Measurements from ENCODE around the gene RAB4B. TPM values are rescaled to one million over a fixed set of nuclear protein-coding genes. Genes with fewer than 3 reads are reported as not detected.

The RAB4B gene
- total and polyA plus RNA-seq, 5 donors from 2014 or later = 62.2 to 89.3 (median 79.6) TPM

Other genes with a start within 250 kb of the RAB4B start
- gene SHKBP1, start 201.4 kb upstream of the RAB4B start, total RNA-seq = 195 TPM
- 100 to 1,000 TPM; 120 to 172 (median 151) TPM for gene SHKBP1, start 201.4 kb upstream of the RAB4B start, polyA plus RNA-seq
- 115 TPM for gene LTBP4, start 176.9 kb upstream of the RAB4B start, total RNA-seq
- gene LTBP4, start 176.9 kb upstream of the RAB4B start, polyA plus RNA-seq = 10 to 100 TPM; 20.7 to 32.0 (median 26.7) TPM
- gene NUMBL, start 87.6 kb upstream of the RAB4B start, total RNA-seq = 10.4 TPM
- 1 to 10 TPM in 1 of 4 donors, under 1 TPM in 3; 0.17 to 1.3 (median 0.43) TPM for gene NUMBL, start 87.6 kb upstream of the RAB4B start, polyA plus RNA-seq
- 32.4 TPM for gene COQ8B, start 61.4 kb upstream of the RAB4B start, total RNA-seq
- 10 to 100 TPM; 10.6 to 15.0 (median 13.5) TPM for gene COQ8B, start 61.4 kb upstream of the RAB4B start, polyA plus RNA-seq
- gene ITPKC, start 61.1 kb upstream of the RAB4B start, total RNA-seq = 5.6 TPM
- gene ITPKC, start 61.1 kb upstream of the RAB4B start, polyA plus RNA-seq = 1 to 10 TPM; 2.2 to 4.8 (median 4.5) TPM
- 5.5 TPM for gene ACTMAP, start 27.8 kb upstream of the RAB4B start, total RNA-seq
- 1 to 10 TPM; 2.1 to 3.2 (median 2.6) TPM for gene ACTMAP, start 27.8 kb upstream of the RAB4B start, polyA plus RNA-seq
- 78.6 TPM for gene SNRPA, start 27.0 kb upstream of the RAB4B start, total RNA-seq
- gene SNRPA, start 27.0 kb upstream of the RAB4B start, polyA plus RNA-seq = 10 to 100 TPM; 36.3 to 45.7 (median 40.5) TPM
- gene MIA, start 2.7 kb upstream of the RAB4B start, total RNA-seq = not detected
- gene MIA, start 2.7 kb upstream of the RAB4B start, polyA plus RNA-seq = not detected
- gene EGLN2, start 20.9 kb downstream of the RAB4B start, total RNA-seq = 135 TPM
- gene EGLN2, start 20.9 kb downstream of the RAB4B start, polyA plus RNA-seq = 100 to 1,000 TPM; 159 to 191 (median 177) TPM
- gene CYP2A6, start 72.2 kb downstream of the RAB4B start, total RNA-seq = not detected
- not detected for gene CYP2A6, start 72.2 kb downstream of the RAB4B start, polyA plus RNA-seq
- not detected for gene CYP2A7, start 104.0 kb downstream of the RAB4B start, total RNA-seq
- not detected for gene CYP2A7, start 104.0 kb downstream of the RAB4B start, polyA plus RNA-seq
- not detected for gene CYP2B6, start 213.0 kb downstream of the RAB4B start, total RNA-seq
- under 1 TPM in 1 of 4 donors, not detected in 3; 0.14 TPM for gene CYP2B6, start 213.0 kb downstream of the RAB4B start, polyA plus RNA-seq

Data from CD4-positive, CD25-positive, alpha-beta regulatory T cell (primary cell).